ENCODE measurements around the gene UBE2K.

Gene UBE2K

GRCh38 chr4:39682138-39682537, 15.8 kb upstream of the UBE2K start:
- TF ChIP-seq ZBTB7A (IDR thresholded peaks at IDR 0.05; ENCODE audit: low read depth), result no peak
- TF ChIP-seq TEAD4 (IDR thresholded peaks at IDR 0.05), result no peak
- TF ChIP-seq TAF1 (IDR thresholded peaks at IDR 0.05; ENCODE audit: low read depth), result no peak
- TF ChIP-seq, protein P1, sequence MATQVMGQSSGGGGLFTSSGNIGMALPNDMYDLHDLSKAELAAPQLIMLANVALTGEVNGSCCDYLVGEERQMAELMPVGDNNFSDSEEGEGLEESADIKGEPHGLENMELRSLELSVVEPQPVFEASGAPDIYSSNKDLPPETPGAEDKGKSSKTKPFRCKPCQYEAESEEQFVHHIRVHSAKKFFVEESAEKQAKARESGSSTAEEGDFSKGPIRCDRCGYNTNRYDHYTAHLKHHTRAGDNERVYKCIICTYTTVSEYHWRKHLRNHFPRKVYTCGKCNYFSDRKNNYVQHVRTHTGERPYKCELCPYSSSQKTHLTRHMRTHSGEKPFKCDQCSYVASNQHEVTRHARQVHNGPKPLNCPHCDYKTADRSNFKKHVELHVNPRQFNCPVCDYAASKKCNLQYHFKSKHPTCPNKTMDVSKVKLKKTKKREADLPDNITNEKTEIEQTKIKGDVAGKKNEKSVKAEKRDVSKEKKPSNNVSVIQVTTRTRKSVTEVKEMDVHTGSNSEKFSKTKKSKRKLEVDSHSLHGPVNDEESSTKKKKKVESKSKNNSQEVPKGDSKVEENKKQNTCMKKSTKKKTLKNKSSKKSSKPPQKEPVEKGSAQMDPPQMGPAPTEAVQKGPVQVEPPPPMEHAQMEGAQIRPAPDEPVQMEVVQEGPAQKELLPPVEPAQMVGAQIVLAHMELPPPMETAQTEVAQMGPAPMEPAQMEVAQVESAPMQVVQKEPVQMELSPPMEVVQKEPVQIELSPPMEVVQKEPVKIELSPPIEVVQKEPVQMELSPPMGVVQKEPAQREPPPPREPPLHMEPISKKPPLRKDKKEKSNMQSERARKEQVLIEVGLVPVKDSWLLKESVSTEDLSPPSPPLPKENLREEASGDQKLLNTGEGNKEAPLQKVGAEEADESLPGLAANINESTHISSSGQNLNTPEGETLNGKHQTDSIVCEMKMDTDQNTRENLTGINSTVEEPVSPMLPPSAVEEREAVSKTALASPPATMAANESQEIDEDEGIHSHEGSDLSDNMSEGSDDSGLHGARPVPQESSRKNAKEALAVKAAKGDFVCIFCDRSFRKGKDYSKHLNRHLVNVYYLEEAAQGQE (IDR thresholded peaks at IDR 0.05; ENCODE audit: low read depth), result no peak
- TF ChIP-seq, protein P2, sequence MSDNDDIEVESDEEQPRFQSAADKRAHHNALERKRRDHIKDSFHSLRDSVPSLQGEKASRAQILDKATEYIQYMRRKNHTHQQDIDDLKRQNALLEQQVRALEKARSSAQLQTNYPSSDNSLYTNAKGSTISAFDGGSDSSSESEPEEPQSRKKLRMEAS (IDR thresholded peaks at IDR 0.05), result no peak
- no peak for TF ChIP-seq NFIC (IDR thresholded peaks at IDR 0.05)
- TF ChIP-seq FOXM1 (IDR thresholded peaks at IDR 0.05; ENCODE audit: borderline replicate concordance, low read depth), result no peak
- TF ChIP-seq CREB1 (IDR thresholded peaks at IDR 0.05; ENCODE audit: low read depth), result no peak
- no peak for TF ChIP-seq YY1 (IDR thresholded peaks at IDR 0.05; ENCODE audit: low read depth)
- TF ChIP-seq, protein P3, sequence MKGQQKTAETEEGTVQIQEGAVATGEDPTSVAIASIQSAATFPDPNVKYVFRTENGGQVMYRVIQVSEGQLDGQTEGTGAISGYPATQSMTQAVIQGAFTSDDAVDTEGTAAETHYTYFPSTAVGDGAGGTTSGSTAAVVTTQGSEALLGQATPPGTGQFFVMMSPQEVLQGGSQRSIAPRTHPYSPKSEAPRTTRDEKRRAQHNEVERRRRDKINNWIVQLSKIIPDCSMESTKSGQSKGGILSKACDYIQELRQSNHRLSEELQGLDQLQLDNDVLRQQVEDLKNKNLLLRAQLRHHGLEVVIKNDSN (IDR thresholded peaks at IDR 0.05), result no peak
- no peak for TF ChIP-seq TCF12 (IDR thresholded peaks at IDR 0.05; ENCODE audit: low read depth)
- no peak for TF ChIP-seq RAD21 (IDR thresholded peaks at IDR 0.05; ENCODE audit: low read depth)
- no peak for TF ChIP-seq CEBPB (IDR thresholded peaks at IDR 0.05)
- TF ChIP-seq EP300 (IDR thresholded peaks at IDR 0.05; ENCODE audit: borderline replicate concordance), result no peak
- TF ChIP-seq EGR1 (IDR thresholded peaks at IDR 0.05), result no peak

GRCh38 chr4:39685990-39686389, 11.9 kb upstream of the UBE2K start:
- TF ChIP-seq CREB1 (IDR thresholded peaks at IDR 0.05; ENCODE audit: low read depth), result no peak
- no peak for TF ChIP-seq NFIC (IDR thresholded peaks at IDR 0.05)
- TF ChIP-seq FOXM1 (IDR thresholded peaks at IDR 0.05; ENCODE audit: borderline replicate concordance, low read depth), result no peak
- TF ChIP-seq, protein P3 (IDR thresholded peaks at IDR 0.05), result no peak
- TF ChIP-seq YY1 (IDR thresholded peaks at IDR 0.05; ENCODE audit: low read depth), result no peak
- TF ChIP-seq TEAD4 (IDR thresholded peaks at IDR 0.05), result no peak

GRCh38 chr4:39687014-39687413, 10.9 kb upstream of the UBE2K start:
- no peak for TF ChIP-seq TCF12 (IDR thresholded peaks at IDR 0.05; ENCODE audit: low read depth)
- no peak for TF ChIP-seq CREB1 (IDR thresholded peaks at IDR 0.05; ENCODE audit: low read depth)
- TF ChIP-seq, protein P2 (IDR thresholded peaks at IDR 0.05), result no peak
- TF ChIP-seq, protein P3 (IDR thresholded peaks at IDR 0.05), result no peak
- no peak for TF ChIP-seq EGR1 (IDR thresholded peaks at IDR 0.05)
- TF ChIP-seq FOXM1 (IDR thresholded peaks at IDR 0.05; ENCODE audit: borderline replicate concordance, low read depth), result no peak
- TF ChIP-seq NFIC (IDR thresholded peaks at IDR 0.05), result no peak
- no peak for TF ChIP-seq ZBTB7A (IDR thresholded peaks at IDR 0.05; ENCODE audit: low read depth)
- no peak for TF ChIP-seq CEBPB (IDR thresholded peaks at IDR 0.05)
- no peak for TF ChIP-seq YY1 (IDR thresholded peaks at IDR 0.05; ENCODE audit: low read depth)
- TF ChIP-seq TAF1 (IDR thresholded peaks at IDR 0.05; ENCODE audit: low read depth), result no peak
- no peak for TF ChIP-seq RAD21 (IDR thresholded peaks at IDR 0.05; ENCODE audit: low read depth)
- TF ChIP-seq TEAD4 (IDR thresholded peaks at IDR 0.05), result no peak
- no peak for TF ChIP-seq EP300 (IDR thresholded peaks at IDR 0.05; ENCODE audit: borderline replicate concordance)
- TF ChIP-seq, protein P1 (IDR thresholded peaks at IDR 0.05; ENCODE audit: low read depth), result no peak

DNA sequence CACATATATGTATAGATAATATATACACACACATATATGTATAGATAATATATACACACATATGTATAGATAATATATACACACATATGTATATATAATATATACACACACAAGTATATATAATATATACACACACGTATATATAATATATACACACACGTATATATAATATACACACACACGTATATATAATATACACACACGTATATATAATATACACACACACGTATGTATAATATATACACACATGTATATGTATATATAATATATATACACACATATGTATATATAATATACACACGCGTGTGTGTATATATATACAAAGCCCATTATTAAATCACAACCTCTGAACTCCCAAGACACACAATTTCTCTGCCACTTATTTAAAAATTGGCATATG, 8.0 kb upstream of the UBE2K start:
- no peak for TF ChIP-seq YY1 (IDR thresholded peaks at IDR 0.05; ENCODE audit: low read depth)
- TF ChIP-seq TCF12 (IDR thresholded peaks at IDR 0.05; ENCODE audit: low read depth), result no peak
- no peak for TF ChIP-seq CEBPB (IDR thresholded peaks at IDR 0.05)
- TF ChIP-seq, protein P2 (IDR thresholded peaks at IDR 0.05), result no peak
- TF ChIP-seq NFIC (IDR thresholded peaks at IDR 0.05), result no peak

GRCh38 chr4:39698424-39699009, 581 bp downstream of the UBE2K start:
- TF ChIP-seq, protein P1 (IDR thresholded peaks at IDR 0.05; ENCODE audit: low read depth), result no peak
- TF ChIP-seq TCF12 (IDR thresholded peaks at IDR 0.05; ENCODE audit: low read depth), result peak; percentile 39; the same call in 1 of the 2 replicates
- peak; percentile 61; the same call in 1 of the 2 replicates for TF ChIP-seq ZBTB7A (IDR thresholded peaks at IDR 0.05; ENCODE audit: low read depth)
- TF ChIP-seq, protein P2 (IDR thresholded peaks at IDR 0.05), result 0 out of 2 replicates have a peak, but pooled peaks have one; percentile 20
